ENCODE measurements around the gene NOTCH4.
"Not testable (repeated sequence)": the region's sequence is repeated elsewhere in the genome, so short reads cannot be mapped to it uniquely, and the experiment has no call there.

Gene NOTCH4

GRCh38 chr6:32191696-32192607 lies 31.9 kb downstream of the NOTCH4 start:
- DNase-seq: peak; percentile 31

GRCh38 chr6:32190911-32191677 lies 32.8 kb downstream of the NOTCH4 start:
- no peak for DNase-seq

- peak; percentile 94 for DNase-seq
Measured at GRCh38 chr6:32190054-32190851, 33.6 kb downstream of the NOTCH4 start, which contains the start of gene PBX2. Gene PBX2 (minus strand): TSS chr6:32190202. CDS start chr6:32189915, 287 bp downstream.

GRCh38 chr6:32189742-32190053 lies 34.2 kb downstream of the NOTCH4 start:
- DNase-seq: no peak

- no peak for DNase-seq
Measured at GRCh38 chr6:32189069-32189741, 34.7 kb downstream of the NOTCH4 start.

- no peak for DNase-seq
Measured at GRCh38 chr6:32188381-32189068, 35.3 kb downstream of the NOTCH4 start.

- not testable (repeated sequence) for DNase-seq
Measured at GRCh38 chr6:32187725-32188380, 36.0 kb downstream of the NOTCH4 start.

- no peak for DNase-seq
Measured at GRCh38 chr6:32187009-32187709, 36.7 kb downstream of the NOTCH4 start.

GRCh38 chr6:32186151-32186840 lies 37.6 kb downstream of the NOTCH4 start:
- DNase-seq: not testable (repeated sequence)

- DNase-seq: peak; percentile 79
Measured at GRCh38 chr6:32185681-32186131, 38.2 kb downstream of the NOTCH4 start.

GRCh38 chr6:32184084-32184640 lies 39.7 kb downstream of the NOTCH4 start, which contains the start of gene AGER:
Gene AGER (minus strand): TSS chr6:32184253. CDS start chr6:32184222, 31 bp downstream.
- DNase-seq: no peak

- DNase-seq: no peak
Measured at GRCh38 chr6:32183483-32184083, 40.3 kb downstream of the NOTCH4 start.

GRCh38 chr6:32183030-32183429 lies 40.8 kb downstream of the NOTCH4 start:
- DNase-seq: no peak

- no peak for DNase-seq
Measured at GRCh38 chr6:32182555-32182981, 41.3 kb downstream of the NOTCH4 start.

GRCh38 chr6:32181915-32182529 lies 41.8 kb downstream of the NOTCH4 start:
- DNase-seq: no peak

GRCh38 chr6:32181148-32181702 lies 42.6 kb downstream of the NOTCH4 start:
- no peak for DNase-seq

- no peak for DNase-seq
Measured at GRCh38 chr6:32179766-32180405, 44.0 kb downstream of the NOTCH4 start.
